HG02970 (cell line): Measurements from ENCODE around the gene PDLIM1.
"Not testable (repeated sequence)": the region's sequence is repeated elsewhere in the genome, so short reads cannot be mapped to it uniquely, and the experiment has no call there.

ENCODE experiments used
- ATAC-seq: cut with Tn5 transposase; IDR thresholded peaks from one replicate; pipeline ENCODE4 v1.9.1; 2021; ENCODE audit warnings: mild to moderate bottlenecking, moderate library complexity, moderate number of reproducible peaks; ENCODE audit not compliant: unreplicated experiment, low FRiP score

Gene PDLIM1

DNA sequence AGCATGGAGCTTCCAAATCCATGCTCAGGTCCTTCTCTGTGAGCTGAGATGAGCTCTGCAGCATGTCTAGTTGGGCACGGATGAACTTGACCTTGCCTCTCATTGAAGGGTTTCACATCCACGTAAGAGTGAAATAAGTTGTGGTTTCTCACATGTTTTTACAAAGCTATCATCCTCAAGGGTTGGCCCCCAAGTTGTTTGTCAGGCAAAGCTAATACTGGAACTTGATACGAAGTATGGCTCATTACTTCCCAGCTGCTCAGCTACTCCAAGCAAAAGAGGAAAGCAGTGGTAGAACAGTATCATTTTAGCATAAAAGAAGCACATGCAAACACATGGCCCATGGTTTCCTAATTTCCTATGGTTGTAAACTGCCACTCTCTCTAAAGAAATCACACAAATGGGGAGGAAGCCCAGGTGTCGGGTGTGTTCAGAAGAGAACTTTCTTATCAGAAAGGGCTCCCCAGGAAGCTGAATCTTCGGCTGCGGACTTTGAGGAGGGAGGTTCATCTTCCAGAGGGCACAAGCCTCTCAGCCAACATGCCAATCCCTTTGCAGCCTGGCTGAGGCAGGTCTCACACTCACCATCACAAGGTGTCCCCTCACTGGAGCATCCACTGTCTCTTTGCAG lies 45.3 kb downstream of the PDLIM1 start:
- peak; percentile 65 for ATAC-seq

DNA sequence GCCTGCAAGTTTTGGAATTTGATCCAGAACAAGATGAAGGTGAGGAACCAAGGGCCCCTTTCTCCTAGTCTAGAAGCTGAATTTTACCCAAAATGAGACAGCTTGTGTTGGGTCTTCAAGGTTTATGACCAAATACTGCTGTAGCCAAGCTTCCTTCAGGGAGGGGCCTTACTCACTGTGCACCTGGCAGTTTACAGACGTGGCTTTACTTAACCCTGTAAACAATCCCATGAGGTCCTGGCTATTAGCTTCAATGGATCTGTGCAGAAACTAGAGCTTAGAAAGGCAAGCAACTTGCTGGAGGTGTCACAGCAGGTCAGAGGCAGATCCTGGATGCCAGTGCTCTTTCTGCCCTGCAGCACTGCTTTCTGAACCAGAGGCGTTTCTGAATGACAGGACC lies 46.7 kb downstream of the PDLIM1 start:
- no peak for ATAC-seq

DNA sequence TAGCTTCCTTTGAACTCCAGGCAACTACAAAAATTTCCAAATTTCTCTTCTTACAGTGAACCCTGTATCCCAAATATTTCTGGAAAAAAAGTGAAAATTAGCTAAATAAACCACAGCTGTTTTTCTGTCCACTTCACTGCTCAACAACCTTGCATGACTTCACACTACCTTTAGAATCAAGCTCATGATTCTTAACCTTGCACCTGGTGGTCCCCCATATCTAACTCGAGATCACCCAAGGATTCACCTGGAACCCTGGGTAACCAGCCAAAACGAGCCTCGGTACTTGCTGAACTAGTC lies 47.5 kb downstream of the PDLIM1 start:
- ATAC-seq = no peak

DNA sequence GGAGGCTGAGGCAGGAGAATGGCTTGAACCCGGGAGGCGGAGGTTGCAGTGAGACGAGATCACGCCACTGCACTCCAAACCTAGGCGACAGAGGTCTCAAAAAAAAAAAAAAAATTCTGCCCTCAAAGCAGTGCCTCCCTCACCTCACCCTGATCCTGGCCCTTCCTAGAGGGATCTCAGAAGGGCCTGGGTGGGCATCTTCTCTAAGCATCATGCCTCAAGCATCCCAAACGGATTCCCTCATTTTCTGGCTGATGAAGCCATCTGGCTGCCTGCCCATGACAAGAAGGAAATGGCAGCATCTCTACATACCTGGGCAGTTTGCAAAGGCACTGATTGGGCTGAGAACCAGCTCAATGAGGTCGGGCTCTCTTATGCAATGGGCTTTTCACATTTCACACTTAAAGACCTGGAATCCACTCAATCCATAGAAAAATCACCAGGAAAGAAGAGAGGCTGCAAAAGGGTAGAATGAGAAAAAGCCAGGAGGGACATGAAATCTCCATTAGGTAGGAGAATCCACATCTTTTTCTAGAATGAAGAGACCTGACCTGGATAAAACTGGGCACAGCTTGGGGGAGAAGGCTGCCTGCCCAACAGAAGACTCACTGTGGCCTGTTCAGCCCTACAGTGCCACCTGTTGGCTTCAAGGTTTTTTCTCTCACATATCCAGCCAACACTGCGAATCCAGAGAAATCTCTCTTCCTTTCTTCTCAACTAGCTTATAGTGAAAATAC lies 48.1 kb downstream of the PDLIM1 start:
- ATAC-seq = no peak

DNA sequence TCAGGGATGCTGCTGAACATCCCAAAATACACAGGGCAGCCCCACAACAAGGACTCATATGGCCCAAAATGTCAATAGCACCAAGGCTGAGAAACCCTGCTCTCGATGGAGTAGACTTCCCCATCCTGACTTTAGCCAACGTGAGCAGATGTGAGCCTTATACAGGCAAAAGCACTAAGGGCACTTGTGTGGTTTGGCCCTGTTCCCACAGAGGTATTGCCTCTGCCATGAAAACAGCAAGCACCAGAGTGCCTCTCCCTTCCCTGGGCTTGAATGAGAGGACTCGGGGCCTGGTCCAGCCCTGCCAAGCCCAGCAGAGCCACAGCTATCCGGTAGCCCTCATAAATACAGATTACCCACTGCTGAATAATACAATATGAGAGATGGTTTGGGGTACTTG lies 49.3 kb downstream of the PDLIM1 start:
- ATAC-seq = no peak

DNA sequence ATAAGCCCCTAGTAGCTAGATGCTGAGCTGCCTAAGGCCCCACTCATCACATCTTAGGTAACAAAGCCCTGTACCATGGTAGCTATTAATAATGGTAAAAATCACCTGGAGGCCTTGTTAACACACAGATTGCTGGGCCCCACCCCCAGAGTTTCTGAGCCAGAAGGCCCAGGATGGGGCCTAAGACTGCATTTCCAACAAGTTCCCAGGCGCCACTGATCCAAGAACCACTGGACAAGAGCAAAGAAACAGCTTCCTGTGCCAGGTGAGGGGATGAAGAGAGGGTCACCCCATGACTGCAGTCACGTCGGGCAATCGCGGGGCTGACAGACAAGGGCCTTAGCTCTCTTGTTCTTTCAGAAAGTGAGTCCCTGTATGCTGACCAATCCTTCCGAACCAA lies 50.0 kb downstream of the PDLIM1 start:
- ATAC-seq = no peak

DNA sequence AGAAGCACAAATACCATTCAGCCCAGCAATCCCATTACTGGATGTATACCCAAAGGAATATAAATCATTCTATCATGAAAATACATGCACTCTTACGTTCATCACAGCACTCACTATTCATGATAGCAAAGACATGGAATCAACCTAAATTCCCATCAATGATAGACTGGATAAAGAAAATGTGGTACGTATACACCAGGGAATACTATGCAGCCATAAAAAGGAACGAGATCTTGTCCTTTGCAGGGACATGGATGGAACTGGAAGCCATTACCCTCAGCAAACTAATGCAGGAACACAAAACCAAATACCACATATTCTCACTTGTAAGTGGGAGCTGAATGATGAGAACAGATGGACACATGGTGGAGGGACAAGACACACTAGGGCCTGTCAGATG lies 50.7 kb downstream of the PDLIM1 start:
- ATAC-seq = not testable (repeated sequence)

DNA sequence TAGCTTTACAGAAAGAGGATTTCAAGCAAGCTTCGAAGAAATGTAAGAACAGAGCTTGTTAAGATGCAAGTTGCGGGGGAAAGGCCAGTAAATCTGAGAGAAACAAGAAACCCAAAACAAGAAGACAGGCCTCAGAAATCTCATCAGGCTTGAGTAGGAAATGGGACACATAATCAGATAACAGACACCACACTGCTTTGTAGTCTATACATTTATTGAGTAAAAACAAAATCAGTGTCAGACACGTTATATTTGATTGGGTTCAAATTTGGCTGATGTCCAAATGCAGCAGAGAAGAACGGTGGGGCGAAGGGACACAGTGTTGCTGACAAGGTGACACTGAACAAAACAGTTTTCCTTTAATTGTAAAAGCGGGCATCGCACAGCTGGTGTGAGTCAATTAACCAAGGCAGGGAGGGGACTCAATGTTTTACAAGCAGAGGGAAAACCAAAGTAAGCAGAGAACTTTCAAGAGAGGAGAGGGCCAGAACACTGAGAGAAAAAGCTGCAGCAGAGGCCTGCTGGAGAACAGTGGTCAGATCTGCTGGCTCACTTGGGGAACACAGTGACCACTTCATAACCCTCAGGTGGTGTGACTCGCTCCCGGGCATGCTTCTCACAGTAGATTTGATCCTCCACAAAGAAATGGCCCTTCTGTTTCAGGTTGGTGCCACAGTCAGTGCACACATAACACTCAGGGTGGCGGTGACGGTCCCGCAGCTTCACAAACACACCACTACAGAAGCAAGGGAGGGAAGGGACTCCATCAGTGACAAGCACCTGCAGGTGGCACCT lies 53.2 kb downstream of the PDLIM1 start:
- no peak for ATAC-seq

DNA sequence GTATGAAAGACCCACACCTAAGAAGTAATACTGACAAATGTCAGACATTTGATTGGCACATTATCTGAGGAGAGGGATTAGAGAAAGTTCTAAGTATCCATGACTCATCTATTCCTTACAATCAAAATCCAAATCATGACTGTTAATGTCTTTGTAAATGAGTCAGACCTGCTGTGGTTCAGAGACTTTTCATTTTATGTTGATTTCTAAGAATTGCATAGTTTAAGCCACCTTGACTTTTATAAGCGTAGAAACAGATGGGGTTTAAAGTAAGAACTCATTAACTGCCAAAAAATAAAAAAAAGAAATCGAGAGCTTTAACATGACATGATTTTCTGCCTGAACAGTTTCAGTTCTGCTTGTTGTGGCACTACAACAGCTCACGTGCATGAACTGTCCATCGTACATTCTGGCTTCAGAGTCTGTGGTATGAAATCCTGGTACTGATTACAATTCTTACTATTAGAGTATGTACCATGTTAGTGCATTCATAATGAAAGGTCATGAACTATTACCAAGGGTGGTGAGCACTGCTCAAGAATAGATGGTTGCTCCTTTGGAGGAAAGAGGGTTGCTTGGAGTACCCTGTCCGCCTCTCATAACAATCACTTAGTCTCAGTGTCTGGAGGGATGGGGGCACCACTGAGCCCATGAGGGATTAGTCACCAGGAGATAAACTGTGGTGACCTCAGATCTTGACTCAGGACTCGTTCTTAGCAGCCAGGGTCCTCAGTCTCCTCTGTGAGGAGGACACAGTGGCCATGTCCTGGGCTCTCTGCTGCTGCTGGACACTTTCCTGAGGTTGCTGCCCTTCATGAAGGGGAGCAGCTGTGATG lies 54.5 kb downstream of the PDLIM1 start:
- peak; percentile 97 for ATAC-seq

DNA sequence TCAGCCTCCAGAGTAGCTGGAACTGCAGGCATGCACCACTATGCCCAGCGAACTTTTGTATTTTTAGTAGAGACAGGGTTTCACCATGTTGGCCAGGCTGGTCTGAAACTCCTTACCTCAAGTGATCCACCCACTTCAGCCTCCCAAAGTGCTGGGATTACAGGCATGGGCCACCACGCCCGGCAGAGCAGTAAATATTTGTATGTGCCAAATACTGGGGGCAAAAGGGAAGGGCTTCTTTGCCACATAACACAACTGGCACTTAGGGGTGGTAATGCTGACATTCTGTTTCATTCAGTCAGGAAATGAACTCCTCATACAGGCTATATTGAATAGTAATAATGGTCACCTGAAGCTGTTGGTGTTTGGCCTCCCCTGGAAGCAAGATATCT lies 55.1 kb downstream of the PDLIM1 start:
- no peak for ATAC-seq

DNA sequence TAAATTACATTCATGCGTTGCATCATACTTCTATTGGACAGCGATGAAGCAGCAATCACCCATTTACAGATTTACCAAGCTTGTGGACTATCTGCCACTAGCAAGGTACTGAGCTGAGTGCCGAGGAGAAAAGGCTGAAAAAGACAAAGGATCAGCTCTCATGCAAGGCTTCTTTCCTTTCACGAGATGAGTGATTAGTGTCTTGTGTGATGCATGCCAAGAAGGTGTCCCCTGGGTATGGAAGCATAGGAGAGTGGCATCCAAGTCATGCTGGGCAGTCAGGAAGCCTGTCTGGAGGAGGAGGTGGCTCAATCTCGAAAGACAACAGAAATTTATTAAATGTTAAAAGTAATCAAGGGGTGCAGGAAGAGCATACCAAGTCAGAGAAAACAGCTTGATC lies 55.9 kb downstream of the PDLIM1 start:
- no peak for ATAC-seq

DNA sequence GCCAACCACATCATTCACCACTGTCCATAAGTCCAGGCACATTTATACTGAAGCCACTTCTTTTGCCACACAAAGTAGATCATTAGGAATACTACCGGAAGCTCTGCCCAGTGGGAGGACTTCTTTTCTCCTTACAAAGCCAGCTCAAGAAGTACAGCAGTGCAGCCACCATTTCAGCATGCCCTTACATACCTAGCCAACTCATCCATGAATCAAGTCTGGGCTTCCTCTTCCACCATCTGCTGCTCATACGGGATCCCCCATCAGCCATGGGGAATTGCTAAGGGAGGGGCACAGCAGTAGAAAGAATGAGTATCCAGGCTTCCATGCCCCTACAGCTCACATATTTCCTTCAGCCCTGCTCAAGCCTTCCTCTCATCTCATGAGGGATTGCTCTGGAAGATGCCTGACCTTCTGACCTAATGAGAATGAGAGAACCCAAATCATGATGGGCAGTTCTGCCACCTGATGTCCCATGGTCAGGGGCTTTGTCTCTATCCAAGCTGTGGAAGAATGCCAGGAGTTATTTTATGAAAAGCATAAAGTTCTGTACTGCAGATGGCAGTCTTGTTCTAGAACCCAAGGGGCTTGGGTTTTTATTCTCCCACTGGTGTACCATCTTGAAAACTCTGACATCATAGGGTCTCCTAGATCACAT lies 57.3 kb downstream of the PDLIM1 start:
- no peak for ATAC-seq

DNA sequence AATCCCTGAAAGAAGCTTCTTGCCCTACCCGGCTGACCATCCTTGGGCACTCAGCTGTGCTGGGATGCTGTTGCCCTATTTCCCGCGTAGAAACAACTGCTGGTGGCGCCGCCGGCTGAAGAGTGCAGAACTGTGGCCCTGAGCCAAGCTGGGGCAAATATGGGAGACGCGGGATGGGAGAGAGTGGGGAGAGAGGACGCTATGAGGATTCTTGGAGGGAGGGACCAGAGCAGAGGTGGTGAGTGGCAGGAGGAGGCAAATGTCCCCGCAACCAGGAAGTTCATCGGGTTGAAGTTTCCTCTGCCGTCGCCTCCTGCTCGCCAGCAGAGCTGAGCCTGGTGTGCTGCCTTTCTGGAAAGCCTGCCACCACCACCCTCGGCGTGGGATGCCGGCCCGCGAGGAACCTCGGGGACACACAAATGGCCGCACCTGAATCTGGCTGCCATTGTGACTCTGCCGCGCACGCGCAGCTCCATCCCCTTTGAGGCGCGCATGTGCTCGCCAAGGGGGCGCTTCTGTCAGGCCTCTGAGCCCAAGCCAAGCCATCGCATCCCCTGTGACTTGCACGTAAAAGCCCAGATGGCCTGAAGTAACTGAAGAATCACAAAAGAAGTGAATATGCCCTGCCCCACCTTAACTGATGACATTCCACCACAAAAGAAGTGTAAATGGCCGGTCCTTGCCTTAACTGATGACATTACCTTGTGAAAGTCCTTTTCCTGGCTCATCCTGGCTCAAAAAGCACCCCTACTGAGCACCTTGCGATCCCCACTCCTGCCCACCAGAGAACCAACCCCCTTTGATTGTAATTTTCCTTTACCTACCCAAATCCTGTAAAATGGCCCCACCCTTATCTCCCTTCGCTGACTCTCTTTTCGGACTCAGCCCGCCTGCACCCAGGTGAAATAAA lies 59.9 kb downstream of the PDLIM1 start:
- ATAC-seq = not testable (repeated sequence)

DNA sequence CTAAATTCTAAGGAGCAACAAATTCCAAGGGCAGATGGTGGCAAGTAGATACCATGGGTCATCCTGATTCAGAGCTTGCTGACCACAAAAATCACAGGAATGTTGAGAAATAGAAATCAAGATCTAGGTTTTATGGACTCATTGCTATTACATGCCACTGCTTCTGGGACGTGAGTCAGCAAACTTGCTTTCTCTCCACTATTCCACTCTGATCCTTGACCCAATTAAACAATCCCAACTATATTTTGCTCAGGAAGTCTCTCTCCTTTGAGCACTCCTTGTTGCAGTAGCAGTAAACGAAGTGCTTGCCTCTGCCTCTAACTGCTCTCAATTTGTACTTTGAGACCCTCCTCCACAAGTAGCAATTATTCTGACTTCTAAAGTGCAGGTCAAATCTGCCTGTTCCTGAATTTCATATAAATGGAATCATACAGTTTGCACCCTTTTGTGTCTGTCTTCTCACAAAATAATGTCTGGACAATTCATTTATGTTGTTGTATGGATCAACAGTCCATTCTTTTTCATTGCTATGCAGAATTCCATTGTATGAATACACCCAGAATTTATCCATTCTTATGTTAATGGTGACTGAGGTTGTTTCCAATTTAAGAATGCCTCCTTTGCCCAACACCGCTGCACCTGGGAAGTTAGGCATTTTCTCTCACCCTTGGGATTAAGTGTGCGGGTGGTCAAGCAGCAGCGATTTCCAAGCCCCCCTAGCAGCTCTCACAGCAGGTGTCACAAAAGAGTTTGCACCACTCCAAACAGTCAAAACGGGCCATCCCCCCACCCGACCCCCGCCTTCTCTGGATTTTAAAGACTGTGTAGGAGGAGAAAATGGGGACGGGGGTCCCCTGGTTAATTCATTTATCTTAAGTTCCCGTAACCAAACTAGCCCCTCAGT lies 60.8 kb downstream of the PDLIM1 start:
- no peak for ATAC-seq

DNA sequence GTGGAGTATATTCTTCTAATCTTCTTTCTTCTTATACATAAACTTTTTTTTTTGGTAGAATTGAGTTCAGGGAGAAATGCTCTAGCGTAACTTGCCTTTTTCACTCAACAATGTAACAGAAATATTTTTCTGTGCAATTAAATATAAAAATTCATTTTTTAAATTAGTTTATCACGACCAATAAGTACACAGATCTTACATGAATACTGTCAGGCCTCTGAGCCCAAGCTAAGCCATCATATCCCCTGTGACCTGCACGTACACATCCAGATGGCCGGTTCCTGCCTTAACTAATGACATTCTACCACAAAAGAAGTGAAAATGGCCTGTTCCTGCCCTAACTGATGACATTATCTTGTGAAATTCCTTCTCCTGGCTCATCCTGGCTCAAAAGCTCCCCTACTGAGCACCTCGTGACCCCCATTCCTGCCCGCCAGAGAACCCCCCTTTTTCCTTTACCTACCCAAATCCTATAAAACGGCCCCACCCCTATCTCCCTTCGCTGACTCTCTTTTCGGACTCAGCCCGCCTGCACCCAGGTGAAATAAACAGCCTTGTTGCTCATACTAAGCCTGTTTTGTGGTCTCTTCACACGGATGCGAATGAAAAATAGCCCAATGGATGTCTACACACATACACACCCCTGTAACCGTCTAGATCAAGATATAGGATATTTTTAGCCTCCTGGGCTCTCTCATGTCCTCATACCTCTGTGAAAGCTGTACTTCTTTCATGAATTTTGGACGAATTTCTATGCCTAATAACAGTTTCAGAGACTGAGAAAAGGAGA lies 61.7 kb downstream of the PDLIM1 start:
- not testable (repeated sequence) for ATAC-seq

DNA sequence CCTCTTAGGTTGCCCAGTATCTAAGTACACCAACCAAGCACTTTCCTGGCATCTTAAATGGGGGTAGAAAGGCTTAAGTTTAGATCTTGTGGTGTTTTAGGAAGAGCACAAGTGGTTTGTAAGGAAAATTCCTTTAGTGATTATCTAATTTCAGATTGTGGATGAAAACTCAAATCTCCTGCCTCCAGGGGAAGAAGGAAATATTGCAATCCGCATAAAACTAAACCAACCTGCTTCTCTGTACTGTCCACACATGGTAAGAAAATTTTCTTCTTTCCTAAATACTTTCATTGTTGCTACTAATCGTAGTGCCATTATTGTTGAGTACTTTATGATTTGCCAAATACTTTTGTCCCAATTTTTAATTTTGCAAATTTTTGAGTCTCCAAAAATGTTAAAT lies 65.7 kb downstream of the PDLIM1 start:
- no peak for ATAC-seq

DNA sequence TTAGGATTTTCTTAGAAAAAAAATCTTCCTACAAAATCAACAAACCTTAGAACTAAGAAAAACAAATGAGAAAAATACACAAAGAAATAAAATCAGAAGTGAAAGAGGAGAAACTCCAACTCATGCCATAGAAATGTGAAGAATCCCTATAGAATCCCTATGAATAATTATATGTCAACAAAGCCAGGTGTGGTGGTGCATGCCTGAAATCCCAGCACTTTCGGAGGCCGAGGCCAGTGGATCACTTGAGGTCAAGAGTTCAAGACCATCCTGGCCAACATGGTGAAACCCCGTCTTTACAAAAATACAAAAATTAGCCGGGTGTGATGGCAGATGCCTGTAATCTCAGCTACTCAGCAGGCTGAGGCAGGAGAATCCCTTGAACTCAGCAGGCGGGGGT lies 69.7 kb downstream of the PDLIM1 start:
- ATAC-seq = no peak

DNA sequence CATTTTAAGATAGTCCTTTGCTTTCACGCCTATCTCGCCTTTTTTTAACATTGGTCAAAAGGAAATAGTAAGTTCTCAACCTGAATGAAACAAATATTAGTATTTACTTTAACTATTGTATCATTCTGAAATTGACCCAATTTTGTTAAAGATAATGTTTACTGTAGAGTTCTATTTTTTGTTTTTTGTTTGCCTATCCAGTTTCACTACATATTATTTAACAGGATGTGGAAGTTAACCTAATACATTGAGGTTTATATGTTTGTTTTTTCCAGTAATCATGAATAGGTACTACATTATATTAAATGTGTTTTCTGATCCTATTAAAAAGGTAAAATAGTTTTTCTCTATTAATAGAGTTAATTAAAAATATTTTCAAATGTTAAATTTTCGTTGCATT lies 70.3 kb downstream of the PDLIM1 start:
- no peak for ATAC-seq
